Adrenal gland (tissue), 5 donors: ENCODE measurements around the gene NXN.

Source experiments
- POLR2A ChIP-seq, 2 donors: fragments of 450-650 bp; IDR thresholded peaks; one replicate each; pipeline ENCODE4 v1.6.1; 2017; ENCODE audit warnings: antibody characterized with exemption in 2 of 2, mild to moderate bottlenecking in 2 of 2, moderate library complexity in 1 of 2
- TF ChIP-seq, protein P1 (sequence below), 6 experiments: fragments of 450-650 bp in 4 of 6; fragments of 200-600 bp in 2 of 6; sonication (generic) in 1 of 6; IDR thresholded peaks; 1 replicate in 5 of 6; 2 replicates in 1 of 6; pipeline versions ENCODE4 v1.5.1 to v1.8.0; 2016 to 2021; ENCODE audit warnings: antibody characterized with exemption in 6 of 6, mild to moderate bottlenecking in 2 of 6, moderate library complexity in 1 of 6
- donor health status: DM: no; HTN: no; CAD: no.

DNA sequence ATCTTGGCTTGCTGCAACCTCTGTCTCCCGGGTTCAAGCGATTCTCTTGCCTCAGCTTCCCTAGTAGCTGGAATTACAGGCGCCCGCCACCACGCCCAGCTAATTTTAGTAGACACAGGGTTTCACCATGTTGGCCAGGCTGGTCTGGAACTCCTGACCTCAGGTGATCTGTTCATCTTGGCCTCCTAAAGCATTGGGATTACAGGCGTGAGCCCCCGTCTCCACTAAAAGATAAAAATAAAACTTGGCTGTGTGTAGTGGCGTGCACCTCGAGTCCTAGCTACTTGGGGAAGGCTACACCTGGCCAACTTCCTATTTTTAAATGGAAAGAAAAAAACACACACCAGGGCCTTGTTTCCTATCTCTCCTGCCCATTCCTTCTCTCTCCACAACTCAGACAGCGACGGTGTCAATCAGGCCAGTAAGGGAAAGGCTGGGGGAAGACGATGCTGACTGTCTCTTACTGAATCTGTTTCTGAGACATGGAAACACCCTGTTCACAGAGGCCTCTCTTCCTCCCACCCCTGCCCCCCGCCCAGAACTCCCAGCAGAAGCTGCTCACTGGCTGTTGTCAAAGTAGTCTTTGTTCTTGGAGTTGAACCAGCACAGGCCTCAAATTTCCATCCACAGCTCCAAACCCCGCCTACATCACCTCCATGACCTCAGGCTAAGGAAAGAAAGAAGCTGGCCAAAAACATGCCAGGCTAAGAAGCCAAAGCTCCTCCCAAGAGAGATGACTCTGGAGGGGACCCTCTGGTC is 96.6 kb downstream of the NXN start:
- TF ChIP-seq, protein P1, sequence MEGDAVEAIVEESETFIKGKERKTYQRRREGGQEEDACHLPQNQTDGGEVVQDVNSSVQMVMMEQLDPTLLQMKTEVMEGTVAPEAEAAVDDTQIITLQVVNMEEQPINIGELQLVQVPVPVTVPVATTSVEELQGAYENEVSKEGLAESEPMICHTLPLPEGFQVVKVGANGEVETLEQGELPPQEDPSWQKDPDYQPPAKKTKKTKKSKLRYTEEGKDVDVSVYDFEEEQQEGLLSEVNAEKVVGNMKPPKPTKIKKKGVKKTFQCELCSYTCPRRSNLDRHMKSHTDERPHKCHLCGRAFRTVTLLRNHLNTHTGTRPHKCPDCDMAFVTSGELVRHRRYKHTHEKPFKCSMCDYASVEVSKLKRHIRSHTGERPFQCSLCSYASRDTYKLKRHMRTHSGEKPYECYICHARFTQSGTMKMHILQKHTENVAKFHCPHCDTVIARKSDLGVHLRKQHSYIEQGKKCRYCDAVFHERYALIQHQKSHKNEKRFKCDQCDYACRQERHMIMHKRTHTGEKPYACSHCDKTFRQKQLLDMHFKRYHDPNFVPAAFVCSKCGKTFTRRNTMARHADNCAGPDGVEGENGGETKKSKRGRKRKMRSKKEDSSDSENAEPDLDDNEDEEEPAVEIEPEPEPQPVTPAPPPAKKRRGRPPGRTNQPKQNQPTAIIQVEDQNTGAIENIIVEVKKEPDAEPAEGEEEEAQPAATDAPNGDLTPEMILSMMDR (IDR thresholded peaks at IDR 0.05): no peak
- no peak for TF ChIP-seq POLR2A (IDR thresholded peaks at IDR 0.05)
